GM21717 (cell line): ENCODE measurements around the gene ZP1.

ENCODE experiments used
- ATAC-seq: cut with Tn5 transposase; IDR thresholded peaks from one replicate; pipeline ENCODE4 v1.9.1; 2021; ENCODE audit warnings: mild to moderate bottlenecking, moderate library complexity; ENCODE audit not compliant: unreplicated experiment

ZP1 gene

GRCh38 chr11:60873533-60873932, 6.2 kb downstream of the ZP1 start:
- no peak for ATAC-seq

DNA sequence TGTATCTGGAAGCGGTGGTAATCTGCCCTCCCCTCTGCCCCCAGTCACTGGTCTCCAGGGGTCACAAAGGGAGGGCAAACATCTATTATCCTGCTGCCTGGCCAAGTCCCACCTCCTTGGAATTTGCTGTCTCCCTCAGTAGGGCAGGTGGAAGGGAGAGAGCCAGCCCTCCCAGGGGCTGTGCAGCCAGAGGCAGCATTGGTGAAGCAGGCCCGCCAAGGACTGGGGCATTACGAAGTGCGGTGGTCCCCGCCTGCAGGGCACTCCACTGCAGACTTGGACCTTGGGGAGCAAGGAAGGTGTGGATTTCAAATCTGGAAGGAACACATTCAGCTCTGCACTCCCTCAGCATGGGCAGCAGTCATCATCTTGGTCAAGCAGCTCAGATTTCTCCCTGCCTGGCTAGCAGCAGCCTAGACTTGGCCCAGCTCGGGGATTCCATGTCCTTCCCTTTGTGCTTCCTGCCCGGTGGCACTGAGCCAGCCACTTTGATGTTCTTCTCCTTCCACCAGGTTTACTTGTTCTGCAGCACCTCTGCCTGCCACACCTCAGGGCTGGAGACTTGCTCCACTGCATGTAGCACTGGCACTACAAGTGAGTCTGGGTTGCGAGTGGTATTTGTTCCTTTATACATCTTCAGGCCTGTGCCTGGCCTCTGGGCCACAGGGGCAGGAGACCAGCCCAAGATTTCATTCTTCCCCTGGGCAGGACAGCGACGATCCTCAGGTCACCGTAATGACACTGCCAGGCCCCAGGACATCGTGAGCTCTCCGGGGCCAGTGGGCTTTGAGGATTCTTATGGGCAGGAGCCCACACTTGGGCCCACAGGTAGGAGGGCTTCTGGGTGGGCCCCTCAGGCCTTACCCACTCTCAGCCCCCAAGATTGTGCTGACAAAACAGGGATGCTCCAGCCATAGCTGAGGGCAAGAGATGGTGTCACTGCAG, 7.4 kb downstream of the ZP1 start:
- no peak for ATAC-seq

DNA sequence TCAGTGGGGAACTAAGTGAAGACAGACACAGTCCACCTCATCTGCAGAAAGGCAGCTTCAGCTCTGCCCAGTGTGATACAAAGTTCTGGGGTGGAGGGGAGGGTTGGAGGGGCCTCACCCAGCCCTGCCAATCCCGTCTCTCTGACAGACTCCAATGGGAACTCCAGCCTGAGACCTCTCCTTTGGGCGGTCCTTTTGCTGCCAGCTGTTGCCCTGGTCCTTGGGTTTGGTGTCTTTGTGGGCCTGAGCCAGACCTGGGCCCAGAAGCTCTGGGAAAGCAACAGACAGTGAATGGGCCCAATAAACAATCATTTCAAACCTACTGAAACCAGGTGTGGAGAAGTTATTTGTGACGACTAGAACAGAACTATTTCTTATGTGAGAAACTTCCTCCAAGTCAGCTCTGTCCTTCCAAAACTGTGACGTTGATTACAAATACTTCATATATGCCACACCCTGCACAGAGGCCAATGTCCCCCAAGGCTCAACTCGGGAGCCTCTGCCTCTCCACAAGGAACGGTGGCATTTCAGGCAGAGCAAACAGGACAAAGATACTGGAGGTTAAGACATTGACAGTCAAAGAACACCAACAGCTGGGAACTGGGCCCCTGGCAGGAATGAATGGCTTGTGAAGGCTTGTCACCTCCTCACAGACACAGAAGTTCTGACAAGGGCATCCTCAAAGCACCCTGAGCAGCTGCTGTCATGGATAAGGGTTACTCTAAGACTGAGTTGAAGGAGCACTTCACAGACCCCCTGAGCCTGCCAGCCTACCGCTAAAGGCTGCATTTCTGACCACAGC, 8.2 kb downstream of the ZP1 start:
- no peak for ATAC-seq

DNA sequence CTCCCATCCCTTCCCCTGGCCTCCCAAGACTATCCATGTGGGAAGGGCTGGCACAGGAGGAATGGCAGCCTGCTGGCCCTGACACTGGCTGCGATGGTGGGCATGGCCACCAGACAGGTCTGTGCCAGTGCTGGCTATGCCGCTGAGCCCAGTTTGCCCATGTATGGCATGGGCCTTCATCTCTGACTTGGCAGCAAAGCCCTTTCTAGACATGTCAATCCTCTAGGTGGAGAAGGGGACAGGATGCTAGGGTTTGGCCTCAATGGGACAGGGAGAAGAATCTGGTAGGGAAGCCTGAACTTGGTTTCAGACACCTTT, 8.8 kb downstream of the ZP1 start:
- ATAC-seq, result no peak

DNA sequence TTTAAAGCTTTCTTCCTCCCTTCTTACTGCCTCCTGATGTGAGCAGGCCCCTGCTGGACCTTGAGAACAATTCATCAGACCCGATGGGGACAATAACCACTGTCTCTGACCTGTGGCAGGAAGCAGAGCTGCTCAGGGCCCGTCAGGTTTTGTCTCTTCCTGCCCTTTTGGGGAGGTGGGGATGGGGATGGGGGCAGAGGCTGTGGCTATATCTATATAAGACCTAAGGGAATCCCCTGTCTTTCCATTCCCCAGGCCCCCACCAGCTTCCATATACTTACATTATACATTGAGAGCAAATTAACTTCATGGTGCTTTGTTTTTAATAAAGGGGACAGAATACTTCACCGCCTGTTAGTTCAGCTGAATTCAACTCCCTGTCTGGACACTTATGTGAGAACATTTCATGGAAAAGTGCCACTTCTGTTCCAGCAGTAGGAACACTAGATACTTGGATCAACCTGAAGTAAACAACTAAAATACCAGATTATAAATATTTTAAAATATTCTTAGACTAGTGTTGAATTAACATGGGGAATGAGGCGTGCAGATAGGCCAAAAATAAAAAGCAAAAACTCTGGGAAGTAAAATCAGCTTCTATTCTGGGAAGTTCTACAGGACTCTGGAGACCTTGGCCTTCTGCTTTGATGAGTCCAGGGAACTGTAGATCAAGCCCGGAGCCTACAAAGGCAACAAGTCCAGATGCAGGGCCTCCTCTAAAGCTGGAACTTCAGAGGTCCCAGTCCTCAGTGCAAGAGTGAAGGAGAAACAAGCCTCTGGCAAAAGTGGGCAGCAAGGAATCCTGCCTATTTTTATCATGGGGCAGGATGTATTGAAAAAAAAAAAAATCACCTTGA, 11.1 kb downstream of the ZP1 start:
- ATAC-seq, result no peak

GRCh38 chr11:60879104-60879503, 11.8 kb downstream of the ZP1 start:
- no peak for ATAC-seq

- no peak for ATAC-seq
These were observed 12.7 kb downstream of the ZP1 start for GRCh38 chr11:60879971-60880588.

- no peak for ATAC-seq
These were observed 13.4 kb downstream of the ZP1 start for GRCh38 chr11:60880643-60881282.

DNA sequence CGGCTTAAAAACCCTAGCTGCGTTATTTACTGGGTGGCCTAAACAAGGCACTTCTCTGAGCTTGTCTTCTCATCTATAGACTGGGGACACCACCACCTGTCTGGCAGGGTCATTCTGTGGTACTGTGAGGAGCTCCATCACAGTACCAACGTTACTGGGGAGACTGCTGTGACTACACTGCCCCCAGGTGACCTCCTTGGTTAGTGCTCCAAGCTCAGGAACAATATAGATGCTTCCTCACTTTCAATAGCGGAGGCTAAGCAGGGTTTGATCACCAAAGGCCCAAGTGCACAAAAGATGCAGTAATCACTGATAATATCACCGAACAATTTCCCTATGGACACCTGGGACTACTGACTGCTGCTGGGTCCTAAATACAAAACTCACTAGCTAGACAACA, 20.2 kb downstream of the ZP1 start:
- ATAC-seq, result no peak

DNA sequence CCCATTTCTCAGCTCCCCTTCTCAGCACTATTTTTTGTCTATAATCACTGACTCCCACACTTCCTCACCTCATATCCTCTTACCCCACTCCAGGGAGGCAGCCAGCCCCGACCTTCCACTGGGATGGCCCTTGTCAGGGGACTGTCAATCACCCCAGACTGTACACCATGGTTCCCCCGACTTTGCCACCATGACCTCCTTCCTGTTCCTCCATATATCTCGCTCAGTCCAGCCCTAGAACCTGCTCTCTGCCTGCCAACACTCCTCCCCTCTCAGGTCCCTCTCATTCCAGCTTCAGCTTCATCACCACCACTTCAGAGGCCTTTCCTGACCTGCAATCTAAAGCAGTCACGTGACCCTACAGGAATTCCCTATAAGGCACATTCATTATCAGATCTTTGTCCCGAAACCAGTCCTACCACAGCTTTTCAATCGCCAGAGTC, 22.5 kb downstream of the ZP1 start:
- ATAC-seq, result no peak

- ATAC-seq, result no peak
These were observed 23.4 kb downstream of the ZP1 start for GRCh38 chr11:60890696-60891095.

- ATAC-seq, result no peak
These were observed 23.9 kb downstream of the ZP1 start for GRCh38 chr11:60891103-60891741.

GRCh38 chr11:60895687-60896086, 28.3 kb downstream of the ZP1 start:
- ATAC-seq, result no peak

DNA sequence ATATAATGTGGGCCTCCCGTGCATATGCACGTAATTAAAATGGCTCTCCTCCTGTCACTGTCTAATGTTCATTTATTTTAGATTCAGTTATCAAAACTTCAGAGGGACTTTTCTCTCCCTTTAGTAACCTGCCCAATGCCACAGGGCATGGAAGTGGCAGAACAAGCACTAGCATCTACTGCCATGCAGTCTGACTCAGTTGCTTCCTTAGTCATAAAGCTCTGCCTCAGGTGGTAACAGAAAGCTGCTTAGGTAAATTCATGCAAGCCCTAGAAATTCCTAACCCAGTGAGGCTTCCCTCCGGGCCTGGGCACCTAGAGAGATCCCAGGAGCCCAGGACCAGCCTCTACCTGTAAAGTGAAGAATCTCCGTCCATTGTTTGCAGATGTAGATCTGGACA, 30.2 kb downstream of the ZP1 start:
- no peak for ATAC-seq

DNA sequence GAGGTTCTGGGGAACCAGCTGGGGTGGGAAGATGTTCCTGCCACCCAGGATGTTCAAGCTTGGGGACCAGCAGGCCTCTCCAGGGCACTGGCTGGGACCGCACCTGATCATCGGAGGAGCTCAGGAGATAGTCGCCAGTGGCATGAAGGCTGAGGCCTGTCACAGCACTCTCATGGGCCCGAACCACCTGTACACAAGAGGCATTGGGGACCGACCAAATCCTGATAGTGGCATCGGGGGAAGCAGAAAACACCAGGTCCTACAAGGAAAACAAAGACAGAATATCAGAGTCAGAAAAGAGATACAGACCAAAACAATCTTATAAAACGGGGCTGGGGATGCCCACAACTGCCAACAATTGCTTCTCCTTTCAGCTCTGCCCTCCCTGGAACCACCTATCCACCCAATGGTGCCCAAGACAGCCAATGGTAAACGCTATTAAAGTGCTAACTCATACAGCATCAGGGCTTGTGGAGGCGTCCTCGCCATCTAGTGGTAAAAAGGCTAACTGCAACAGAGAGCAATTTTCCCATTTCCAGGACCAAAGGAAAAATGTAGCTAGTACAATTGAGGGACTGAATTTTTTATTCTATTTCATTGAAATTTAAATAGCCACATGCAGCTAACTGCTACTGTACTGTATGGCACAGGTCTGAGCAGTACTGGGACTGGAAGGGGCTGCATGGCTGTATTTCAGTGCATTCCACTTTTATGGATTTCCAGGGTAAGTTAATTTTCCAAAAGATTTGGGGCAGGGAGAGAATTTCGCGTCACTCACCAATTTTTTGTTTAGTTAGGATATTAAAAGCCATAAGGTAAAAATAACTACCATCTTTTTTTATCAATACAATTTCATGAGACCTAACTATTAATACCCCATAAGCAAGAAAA, 31.9 kb downstream of the ZP1 start:
- ATAC-seq, result no peak

- no peak for ATAC-seq
These were observed 32.6 kb downstream of the ZP1 start for GRCh38 chr11:60899977-60900376.

GRCh38 chr11:60900673-60901404, 33.5 kb downstream of the ZP1 start:
- ATAC-seq, result no peak

DNA sequence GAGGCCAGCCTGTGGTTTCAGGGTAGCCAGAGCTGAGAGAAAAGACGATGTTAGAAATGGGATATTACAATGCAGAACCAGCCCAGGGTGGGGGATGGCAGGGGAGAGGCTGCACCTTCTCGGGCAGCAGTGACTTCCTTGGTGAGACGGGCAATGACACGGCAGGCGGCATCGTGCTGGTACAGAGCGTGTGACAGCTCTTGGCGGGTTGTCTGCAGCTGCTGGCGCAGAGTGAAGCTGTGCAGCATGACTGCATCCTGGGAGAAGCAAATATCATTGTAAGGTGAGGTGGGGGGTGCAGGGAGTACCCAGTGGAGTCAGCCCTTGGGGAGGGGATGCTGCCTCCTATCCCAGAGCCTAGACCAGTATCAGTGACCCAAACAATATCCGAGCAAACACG, 35.3 kb downstream of the ZP1 start:
- ATAC-seq, result no peak
